ENCODE data around the gene SYNGR2.

The SYNGR2 gene

GRCh38 chr17:78128551-78129350 is 39.6 kb upstream of the SYNGR2 start, which contains the start of gene TMC6:
TMC6 (minus strand) TSS chr17:78128755; CDS start chr17:78126832, 1,923 bp downstream.
- H3K36me3 ChIP-seq (replicated peaks) = no peaks in the 10 kb centered on the region
- in situ Hi-C loops (cut with HindIII; ENCODE audit: low pct_ligation_motif_present, low sequenced_read_pairs) = no loop called here
- H3K4me3 ChIP-seq (ENCODE audit: low read depth, low read length) = peak within 1 kb of the TSS; percentile 47
- TF ChIP-seq CTCF (IDR thresholded peaks at IDR 0.05; ENCODE audit: low read depth, low read length, missing control alignments) = no peak
- no peak within 1 kb of the TSS for H3K27ac ChIP-seq
- H3K27me3 ChIP-seq (replicated peaks) = peaks cover 8% of the 10 kb centered on the region
- no peak for DNase-seq

- TF ChIP-seq CTCF (IDR thresholded peaks at IDR 0.05; ENCODE audit: low read depth, low read length, missing control alignments) = no peak
- peaks cover 8% of the 10 kb centered on the region for H3K27me3 ChIP-seq (replicated peaks)
- no peak overlapping the region for H3K27ac ChIP-seq
- H3K4me3 ChIP-seq (ENCODE audit: low read depth, low read length) = no peak overlapping the region
- DNase-seq = no peak
- in situ Hi-C loops (cut with HindIII; ENCODE audit: low pct_ligation_motif_present, low sequenced_read_pairs) = no loop called here
- no peaks in the 10 kb centered on the region for H3K36me3 ChIP-seq (replicated peaks)
Observed at GRCh38 chr17:78129351-78130089, 38.9 kb upstream of the SYNGR2 start.

DNA sequence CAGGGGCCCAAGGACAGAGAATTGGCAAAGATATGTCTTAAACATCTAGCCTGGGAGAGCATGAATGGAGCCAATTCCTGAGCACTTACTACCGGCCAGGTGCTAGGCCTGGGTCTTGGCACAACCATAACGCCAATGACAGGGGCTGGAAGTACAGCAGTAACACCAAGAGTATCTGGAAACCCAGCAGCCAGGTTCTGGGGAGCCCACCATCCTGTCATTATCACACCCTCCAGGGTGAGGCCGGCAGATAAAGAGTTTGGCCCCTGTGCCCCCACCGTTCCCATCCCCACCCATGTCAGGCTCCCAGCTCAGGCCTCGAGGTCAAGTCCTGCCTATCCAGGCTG is 38.3 kb upstream of the SYNGR2 start:
- DNase-seq = no peak
- no peaks in the 10 kb centered on the region for H3K36me3 ChIP-seq (replicated peaks)
- TF ChIP-seq CTCF (IDR thresholded peaks at IDR 0.05; ENCODE audit: low read depth, low read length, missing control alignments) = no peak
- H3K27ac ChIP-seq = no peak overlapping the region
- H3K27me3 ChIP-seq (replicated peaks) = peaks cover 8% of the 10 kb centered on the region
- in situ Hi-C loops (cut with HindIII; ENCODE audit: low pct_ligation_motif_present, low sequenced_read_pairs) = no loop called here
- no peak overlapping the region for H3K4me3 ChIP-seq (ENCODE audit: low read depth, low read length)

DNA sequence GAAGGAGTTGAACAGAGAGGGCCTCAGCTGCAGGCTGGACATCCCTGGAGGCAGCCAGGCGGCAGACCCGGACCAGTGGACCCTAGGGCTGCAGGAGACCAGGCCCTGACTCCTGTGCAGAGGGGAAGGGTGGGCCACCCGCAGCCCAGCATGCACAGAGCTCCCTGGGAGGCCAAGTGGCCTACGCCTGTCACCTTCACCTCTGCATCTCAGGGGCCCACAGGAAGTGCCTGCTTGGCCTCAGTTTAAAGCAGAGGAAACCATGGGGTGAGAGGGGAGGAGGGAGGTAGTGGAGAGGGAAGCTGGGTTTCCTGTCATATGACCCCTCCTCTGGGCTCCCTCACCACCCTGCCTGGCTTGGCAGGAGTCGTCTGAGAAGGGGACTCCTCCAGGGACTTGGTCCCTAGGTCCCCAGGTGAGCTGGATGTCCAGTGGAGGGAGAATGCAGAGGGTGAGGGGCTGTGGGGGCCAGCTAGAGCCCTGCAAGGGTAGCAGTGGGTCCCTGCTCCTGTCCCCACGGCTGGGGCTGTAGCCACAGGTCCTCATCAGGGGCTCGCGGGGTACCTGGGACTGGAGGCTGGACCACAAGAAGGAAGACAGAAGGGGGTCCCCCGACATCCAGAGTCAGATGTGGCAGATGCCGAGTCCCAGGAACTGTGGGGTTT is 37.8 kb upstream of the SYNGR2 start, which contains the start of gene TMC8:
Gene TMC8, plus strand, starts transcription at position 335 of the 665 bp plus-strand sequence. CDS start 818 bp downstream, outside the sequence.
- H3K36me3 ChIP-seq (replicated peaks) = no peaks in the 10 kb centered on the region
- in situ Hi-C loops (cut with HindIII; ENCODE audit: low pct_ligation_motif_present, low sequenced_read_pairs) = no loop called here
- H3K4me3 ChIP-seq (ENCODE audit: low read depth, low read length) = no peak within 1 kb of the TSS
- no peak for DNase-seq
- peaks cover 8% of the 10 kb centered on the region for H3K27me3 ChIP-seq (replicated peaks)
- no peak for TF ChIP-seq CTCF (IDR thresholded peaks at IDR 0.05; ENCODE audit: low read depth, low read length, missing control alignments)
- no peak within 1 kb of the TSS for H3K27ac ChIP-seq

GRCh38 chr17:78131172-78132083 is 37.0 kb upstream of the SYNGR2 start:
- no peak for TF ChIP-seq CTCF (IDR thresholded peaks at IDR 0.05; ENCODE audit: low read depth, low read length, missing control alignments)
- in situ Hi-C loops (cut with HindIII; ENCODE audit: low pct_ligation_motif_present, low sequenced_read_pairs) = no loop called here
- H3K36me3 ChIP-seq (replicated peaks) = no peaks in the 10 kb centered on the region
- H3K4me3 ChIP-seq (ENCODE audit: low read depth, low read length) = no peak overlapping the region
- no peak overlapping the region for H3K27ac ChIP-seq
- no peak for DNase-seq
- H3K27me3 ChIP-seq (replicated peaks) = peaks cover 8% of the 10 kb centered on the region
